HFF-Myc (cell line): ENCODE data around the gene LHPP.

ENCODE experiments used
- DNase-seq: peaks from one replicate; pipeline ENCODE4 v3.0.0-alpha.2; 2011; ENCODE audit warnings: low read depth; ENCODE audit errors: extremely low read depth
- H3K4me3 ChIP-seq: replicated peaks from 2 replicates; pipeline ENCODE4 v1.5.1; 2011; ENCODE audit warnings: low read depth, mild to moderate bottlenecking, control low read depth, low read length
- TF ChIP-seq, protein P1 (sequence below): IDR thresholded peaks from 2 replicates; pipeline ENCODE4 v1.5.1; 2012; ENCODE audit warnings: mild to moderate bottlenecking, low read depth, low read length, control low read depth; ENCODE audit errors: missing control alignments

LHPP gene

DNA sequence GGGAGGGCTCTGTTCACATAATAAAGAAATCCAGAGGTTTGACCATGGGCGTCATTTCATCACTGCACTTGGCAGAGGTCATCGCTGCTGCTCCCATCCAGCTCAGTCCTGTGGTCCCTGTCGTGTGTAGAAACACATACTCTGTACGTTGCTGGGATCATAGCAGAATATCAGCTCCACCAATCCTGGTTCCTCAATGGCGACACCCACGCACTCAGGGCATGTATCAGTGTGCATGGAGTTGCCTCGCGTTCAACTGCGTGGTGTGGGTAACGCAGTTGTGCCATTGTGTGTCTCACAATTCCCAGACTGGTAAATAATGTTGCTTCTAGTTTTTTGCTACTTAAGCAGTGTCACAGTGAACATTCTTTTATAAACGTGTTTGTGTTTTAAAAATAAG, 111.1 kb downstream of the LHPP start:
- TF ChIP-seq, protein P1, sequence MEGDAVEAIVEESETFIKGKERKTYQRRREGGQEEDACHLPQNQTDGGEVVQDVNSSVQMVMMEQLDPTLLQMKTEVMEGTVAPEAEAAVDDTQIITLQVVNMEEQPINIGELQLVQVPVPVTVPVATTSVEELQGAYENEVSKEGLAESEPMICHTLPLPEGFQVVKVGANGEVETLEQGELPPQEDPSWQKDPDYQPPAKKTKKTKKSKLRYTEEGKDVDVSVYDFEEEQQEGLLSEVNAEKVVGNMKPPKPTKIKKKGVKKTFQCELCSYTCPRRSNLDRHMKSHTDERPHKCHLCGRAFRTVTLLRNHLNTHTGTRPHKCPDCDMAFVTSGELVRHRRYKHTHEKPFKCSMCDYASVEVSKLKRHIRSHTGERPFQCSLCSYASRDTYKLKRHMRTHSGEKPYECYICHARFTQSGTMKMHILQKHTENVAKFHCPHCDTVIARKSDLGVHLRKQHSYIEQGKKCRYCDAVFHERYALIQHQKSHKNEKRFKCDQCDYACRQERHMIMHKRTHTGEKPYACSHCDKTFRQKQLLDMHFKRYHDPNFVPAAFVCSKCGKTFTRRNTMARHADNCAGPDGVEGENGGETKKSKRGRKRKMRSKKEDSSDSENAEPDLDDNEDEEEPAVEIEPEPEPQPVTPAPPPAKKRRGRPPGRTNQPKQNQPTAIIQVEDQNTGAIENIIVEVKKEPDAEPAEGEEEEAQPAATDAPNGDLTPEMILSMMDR: no peak
- no peak for DNase-seq
- H3K4me3 ChIP-seq: no peak overlapping the region

GRCh38 chr10:124573726-124574455, 112.3 kb downstream of the LHPP start:
- H3K4me3 ChIP-seq: no peak overlapping the region
- DNase-seq: no peak
- TF ChIP-seq, protein P1: no peak

DNA sequence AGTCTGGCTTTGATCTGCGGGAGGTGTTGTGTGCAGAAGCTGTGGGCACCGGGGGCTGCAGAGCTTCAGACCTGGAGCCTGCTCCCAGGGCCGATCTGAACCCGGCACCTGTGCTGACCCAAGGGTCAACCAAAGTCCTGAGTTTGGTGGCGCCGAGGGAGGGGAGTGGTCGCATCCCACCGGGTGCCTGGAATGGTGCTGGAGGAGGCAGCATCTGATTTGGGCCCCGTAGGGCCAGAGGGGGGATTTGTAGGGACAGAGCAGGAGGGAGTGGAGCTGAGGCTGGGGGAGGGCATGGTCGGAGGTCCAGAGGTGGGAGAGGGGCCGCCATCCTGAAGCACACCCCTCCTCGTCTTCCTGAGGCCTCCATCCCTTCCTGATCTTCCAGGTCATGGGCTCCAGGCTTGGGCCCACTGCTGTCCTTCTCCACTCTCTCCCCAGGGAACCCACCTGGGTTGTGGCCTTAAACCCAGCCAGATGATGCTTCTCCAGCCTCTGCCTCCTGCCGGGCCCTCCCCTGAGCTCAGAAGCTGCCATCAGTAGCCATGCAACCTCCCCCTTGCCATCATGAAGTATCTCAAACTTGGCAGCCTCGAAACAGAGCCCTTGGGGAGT, 112.9 kb downstream of the LHPP start:
- no peak overlapping the region for H3K4me3 ChIP-seq
- no peak for DNase-seq
- TF ChIP-seq, protein P1: no peak

GRCh38 chr10:124575107-124576035, 113.7 kb downstream of the LHPP start:
- TF ChIP-seq, protein P1: no peak
- H3K4me3 ChIP-seq: no peak overlapping the region
- no peak for DNase-seq

DNA sequence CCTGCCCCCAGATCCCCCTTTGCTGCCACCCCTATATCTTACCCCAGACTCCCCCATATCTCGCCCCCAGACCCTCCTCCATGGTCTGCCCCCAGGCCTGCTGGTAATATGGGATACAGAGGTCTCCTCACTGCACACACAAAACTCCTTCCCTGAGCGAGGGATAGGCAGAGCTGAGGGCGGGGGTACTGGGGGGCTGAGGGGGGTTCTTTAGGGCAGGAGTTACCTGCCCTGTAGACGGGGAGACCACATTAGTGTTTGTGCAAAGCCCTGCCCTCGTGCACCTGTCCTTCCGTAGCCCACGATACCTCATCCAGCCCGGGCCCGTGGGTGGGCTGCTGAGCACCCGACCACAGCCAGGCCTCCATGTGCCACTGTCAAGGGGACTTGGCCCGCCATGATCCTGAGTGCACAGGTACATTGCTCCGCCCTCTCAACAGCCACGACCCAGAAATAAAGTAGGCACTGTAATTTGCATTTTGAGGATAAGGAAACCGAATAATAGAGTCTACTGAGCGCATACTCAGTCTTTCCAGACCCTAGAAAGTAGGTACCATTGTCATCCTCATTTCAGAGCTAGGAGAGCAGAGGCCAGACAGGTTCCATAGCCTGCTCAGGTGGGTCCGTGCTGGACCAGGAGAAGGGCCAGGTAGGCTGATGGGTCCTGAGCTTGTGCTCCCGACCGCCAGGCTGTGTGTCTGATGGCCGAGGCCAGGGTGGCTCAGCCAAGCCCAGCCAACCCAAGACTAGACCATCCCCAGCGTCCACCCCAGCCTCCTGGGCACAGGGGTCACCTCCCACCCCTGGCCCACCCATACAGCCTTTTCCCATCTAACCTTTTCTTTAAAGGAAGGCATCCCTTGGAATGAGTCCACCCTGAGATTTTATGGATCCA, 115.2 kb downstream of the LHPP start:
- TF ChIP-seq, protein P1: no peak
- no peak for DNase-seq
- H3K4me3 ChIP-seq: no peak overlapping the region

DNA sequence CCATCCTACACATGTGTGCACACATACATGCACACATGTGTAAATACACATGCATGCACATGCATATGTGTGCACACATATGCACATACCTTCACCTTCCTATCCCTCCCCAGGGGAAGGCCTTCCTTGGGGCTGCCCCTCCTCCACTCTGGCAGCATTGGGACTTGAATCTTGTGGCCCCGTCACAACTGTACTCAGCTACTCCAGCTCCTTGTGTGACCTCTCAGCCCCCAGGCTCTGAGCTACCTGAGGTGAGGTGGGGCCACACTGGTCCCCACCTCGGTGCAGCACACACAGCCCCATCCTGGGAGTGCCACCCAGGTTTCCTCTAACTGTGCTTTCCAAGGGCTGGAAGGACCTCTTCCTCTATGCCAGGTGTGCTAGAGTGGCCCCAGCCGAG, 116.0 kb downstream of the LHPP start:
- no peak overlapping the region for H3K4me3 ChIP-seq
- TF ChIP-seq, protein P1: no peak
- DNase-seq: no peak
